Fibroblast of pulmonary artery (primary cell): ENCODE measurements around the gene RASGEF1B.
"Not testable (repeated sequence)": the region's sequence is repeated elsewhere in the genome, so short reads cannot be mapped to it uniquely, and the experiment has no call there.

Source experiments
- DNase-seq: peaks from one replicate; pipeline ENCODE4 v3.0.0-alpha.2; 2010; ENCODE audit warnings: low read depth
- H3K4me3 ChIP-seq: replicated peaks from 2 replicates; pipeline ENCODE4 v1.5.1; 2011; ENCODE audit warnings: low read depth, mild to moderate bottlenecking, control low read depth, low read length, moderate library complexity
- CTCF ChIP-seq: IDR thresholded peaks from 2 replicates; pipeline ENCODE4 v1.5.1; 2011; ENCODE audit warnings: mild to moderate bottlenecking, control low read depth, low read length, inconsistent platforms; ENCODE audit errors: missing control alignments

RASGEF1B gene

GRCh38 chr4:81412946-81413495, 58.7 kb downstream of the RASGEF1B start:
- no peak for TF ChIP-seq CTCF
- no peak overlapping the region for H3K4me3 ChIP-seq
- DNase-seq, result no peak

- no peak overlapping the region for H3K4me3 ChIP-seq
- no peak for DNase-seq
- no peak for TF ChIP-seq CTCF
Measured at GRCh38 chr4:81410680-81411079, 61.0 kb downstream of the RASGEF1B start.

- no peak overlapping the region for H3K4me3 ChIP-seq
- DNase-seq, result no peak
- TF ChIP-seq CTCF, result no peak
Measured at GRCh38 chr4:81409836-81410235, 61.9 kb downstream of the RASGEF1B start.

GRCh38 chr4:81408341-81408740, 63.4 kb downstream of the RASGEF1B start:
- TF ChIP-seq CTCF, result no peak
- H3K4me3 ChIP-seq, result no peak overlapping the region
- DNase-seq, result no peak

GRCh38 chr4:81407726-81408125, 64.0 kb downstream of the RASGEF1B start:
- TF ChIP-seq CTCF, result no peak
- no peak for DNase-seq
- no peak overlapping the region for H3K4me3 ChIP-seq

GRCh38 chr4:81406481-81406880, 65.2 kb downstream of the RASGEF1B start:
- not testable (repeated sequence) for H3K4me3 ChIP-seq, DNase-seq

GRCh38 chr4:81405900-81406401, 65.8 kb downstream of the RASGEF1B start:
- peak; percentile 86 for DNase-seq
- TF ChIP-seq CTCF, result peak; percentile 68
- H3K4me3 ChIP-seq, result no peak overlapping the region
